Nucleus accumbens (tissue), 56 donors: ENCODE results near the gene MED15.

Source experiments
- DNase-seq, 56 donors: peaks; one replicate each; lab custom pipeline; 2025; lab: John Stamatoyannopoulos, UW

Gene MED15

GRCh38 chr22:20580611-20581502, 73.4 kb downstream of the MED15 start:
- no peak for DNase-seq

DNA sequence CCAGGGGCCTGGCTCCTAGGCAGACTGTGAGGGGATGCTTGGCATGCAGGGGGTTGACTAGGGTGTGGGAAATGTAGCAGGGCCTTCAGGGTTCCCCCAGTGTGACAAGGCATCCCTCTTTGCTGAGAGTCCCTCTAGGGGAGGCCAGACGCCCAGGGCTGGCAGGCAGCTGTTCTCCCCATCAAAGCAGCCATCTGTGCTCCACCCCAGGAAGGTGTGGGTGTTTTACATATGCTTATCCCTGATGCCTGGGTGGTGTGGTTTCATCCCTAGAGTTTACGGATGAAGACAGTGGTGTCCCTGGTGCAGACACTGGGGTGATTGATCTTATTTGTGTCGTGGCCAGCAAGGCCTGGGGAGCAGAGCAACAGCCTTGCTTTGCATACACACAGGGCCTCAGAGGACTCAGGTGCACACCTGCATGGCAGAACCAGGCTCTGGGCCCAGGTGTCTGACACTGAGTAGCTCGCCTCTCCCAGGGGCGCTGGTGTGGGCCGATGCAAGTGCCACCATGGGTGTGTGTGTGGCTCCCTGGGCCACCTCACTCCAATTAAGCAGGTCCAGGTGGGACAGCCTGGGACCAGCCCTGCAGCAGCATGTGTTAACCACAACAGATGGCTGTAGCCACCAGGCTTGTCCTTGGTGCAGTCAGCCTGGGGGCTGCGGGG, 74.2 kb downstream of the MED15 start:
- DNase-seq: no peak

DNA sequence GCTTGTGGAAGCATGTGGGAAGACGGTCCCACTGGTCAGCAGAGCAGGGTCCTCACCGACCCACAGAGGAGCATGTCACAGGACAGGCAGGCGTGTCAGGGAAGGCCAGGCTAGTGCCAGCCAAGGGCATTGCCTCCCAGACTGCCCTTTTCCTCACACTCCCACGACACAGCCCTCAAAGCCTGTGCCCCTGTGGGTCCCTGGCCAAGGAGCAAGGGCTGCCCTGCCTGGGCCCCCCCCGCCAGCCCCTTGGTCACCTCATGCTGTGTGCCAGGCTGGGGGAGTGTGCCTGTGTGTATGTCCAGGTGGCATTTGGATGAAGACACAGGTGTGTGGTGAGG, 74.7 kb downstream of the MED15 start:
- DNase-seq: no peak

DNA sequence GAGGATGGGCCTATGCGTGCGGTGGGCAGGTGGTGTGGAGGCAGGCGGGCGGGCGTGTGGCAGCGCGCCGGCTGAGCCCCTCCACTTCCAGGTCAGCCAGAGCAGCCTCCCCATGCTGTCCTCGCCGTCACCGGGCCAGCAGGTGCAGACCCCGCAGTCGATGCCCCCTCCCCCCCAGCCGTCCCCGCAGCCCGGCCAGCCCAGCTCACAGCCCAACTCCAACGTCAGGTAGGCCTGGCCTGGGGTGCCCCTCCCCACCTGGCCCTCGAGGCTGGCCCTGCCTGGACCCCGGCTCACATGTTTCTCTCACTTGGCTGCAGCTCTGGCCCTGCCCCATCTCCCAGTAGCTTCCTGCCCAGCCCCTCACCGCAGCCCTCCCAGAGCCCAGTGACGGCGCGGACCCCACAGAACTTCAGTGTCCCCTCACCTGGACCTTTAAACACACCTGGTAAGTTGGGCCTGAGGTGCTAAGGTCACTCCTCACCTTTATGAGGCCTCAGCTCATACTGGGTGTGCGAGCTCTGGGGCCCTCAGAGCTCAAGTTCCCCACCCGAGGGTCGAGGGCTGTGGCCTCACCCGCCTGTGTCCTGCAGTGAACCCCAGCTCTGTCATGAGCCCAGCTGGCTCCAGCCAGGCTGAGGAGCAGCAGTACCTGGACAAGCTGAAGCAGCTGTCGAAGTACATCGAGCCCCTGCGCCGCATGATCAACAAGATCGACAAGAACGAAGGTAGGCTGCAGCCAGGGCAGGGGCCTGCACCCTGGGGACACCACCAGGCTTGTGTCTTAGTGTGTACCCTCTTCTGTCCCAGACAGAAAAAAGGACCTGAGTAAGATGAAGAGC, 75.3 kb downstream of the MED15 start:
- no peak for DNase-seq

DNA sequence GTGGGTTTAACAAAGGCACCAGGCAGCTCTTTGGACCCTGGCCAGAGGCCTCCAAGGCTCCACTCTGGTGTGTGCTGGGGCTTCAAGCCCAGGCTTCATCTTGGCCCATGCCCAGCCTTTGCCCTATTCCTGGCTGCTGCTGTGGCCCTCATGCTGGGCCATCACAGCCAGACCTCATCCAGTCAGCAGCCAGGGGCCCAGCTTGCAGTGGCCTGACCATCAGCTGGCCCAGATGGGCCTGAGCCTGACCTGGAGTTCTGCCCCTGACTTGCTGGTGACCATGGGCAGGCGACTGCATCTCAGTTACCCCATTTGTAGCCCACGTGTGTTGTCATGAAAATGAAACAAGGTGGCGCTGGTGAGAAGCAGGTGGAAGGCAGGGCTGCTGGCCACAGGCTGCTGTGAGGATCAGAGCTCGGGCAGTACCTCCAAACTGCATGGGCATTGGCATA, 76.1 kb downstream of the MED15 start:
- DNase-seq: peak in 32 of 56 donors; percentile 12 to 71 (median 32)

GRCh38 chr22:20584029-20584871, 76.8 kb downstream of the MED15 start:
- DNase-seq: no peak

DNA sequence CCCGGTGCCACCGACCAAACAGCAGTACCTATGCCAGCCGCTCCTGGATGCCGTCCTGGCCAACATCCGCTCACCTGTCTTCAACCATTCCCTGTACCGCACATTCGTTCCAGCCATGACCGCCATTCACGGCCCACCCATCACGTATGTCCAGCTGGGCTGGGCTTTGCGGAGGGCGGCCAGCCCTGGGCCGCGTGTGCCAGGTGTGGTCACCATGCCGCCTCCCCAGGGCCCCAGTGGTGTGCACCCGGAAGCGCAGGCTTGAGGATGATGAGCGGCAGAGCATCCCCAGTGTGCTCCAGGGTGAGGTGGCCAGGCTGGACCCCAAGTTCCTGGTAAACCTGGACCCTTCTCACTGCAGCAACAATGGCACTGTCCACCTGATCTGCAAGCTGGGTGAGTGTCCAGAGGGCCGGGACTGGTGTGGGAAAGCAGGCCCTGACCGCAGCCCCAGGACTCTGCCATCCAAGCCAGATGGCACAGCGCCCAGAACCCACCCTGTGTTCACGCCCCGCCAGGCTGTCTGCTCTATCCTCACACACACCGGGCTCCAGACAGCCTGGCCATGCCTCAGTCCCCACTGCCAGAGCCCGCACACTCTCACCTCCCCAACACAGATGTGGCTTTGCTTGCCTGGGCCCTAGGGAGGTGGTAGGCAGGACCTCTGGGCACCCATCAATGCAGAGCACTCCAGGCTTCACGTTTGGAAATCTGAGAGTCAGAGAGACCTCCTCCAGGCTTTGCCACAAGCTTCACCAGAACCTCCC, 77.6 kb downstream of the MED15 start:
- no peak for DNase-seq

GRCh38 chr22:20585639-20586402, 78.4 kb downstream of the MED15 start:
- no peak for DNase-seq

- DNase-seq: no peak
Measured at GRCh38 chr22:20586403-20586745, 79.0 kb downstream of the MED15 start.

DNA sequence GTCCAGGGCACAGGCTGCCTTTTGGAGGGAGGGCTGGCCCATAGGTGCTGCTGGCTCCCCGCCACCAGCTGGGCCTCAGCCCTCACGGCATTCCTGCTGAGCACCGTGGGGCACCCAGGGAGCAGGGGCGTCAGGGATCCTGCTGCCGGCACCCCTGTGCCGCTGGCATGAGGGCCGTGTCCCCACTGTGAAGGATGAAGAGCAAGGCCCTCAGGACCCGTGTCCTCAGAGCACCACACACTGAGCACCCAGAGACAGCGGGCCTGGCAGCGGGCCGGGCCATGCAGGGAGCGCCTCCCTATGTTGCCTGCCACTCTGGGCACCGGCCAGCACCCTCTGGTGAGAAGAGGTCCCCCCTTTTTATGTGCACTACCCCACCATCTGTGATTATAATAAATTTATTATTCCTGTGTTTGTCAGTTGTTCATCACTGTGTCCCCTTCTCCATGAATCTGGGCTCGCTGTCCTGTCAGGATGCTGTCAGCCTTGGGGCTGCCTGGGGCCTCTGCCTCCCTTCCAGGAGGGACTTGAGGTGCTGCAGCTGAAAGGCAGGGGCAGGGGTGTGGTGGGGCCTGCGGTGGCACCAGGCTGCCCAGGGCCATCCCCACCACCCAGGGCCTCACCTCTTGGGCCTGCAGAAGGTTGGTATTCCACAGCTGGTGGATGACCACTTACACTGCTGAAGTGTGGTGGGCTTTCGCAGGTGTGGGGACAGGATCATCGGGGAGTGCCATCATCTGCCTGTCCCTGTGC, 80.0 kb downstream of the MED15 start:
- DNase-seq: no peak

GRCh38 chr22:20588092-20588842, 80.9 kb downstream of the MED15 start:
- no peak for DNase-seq

DNA sequence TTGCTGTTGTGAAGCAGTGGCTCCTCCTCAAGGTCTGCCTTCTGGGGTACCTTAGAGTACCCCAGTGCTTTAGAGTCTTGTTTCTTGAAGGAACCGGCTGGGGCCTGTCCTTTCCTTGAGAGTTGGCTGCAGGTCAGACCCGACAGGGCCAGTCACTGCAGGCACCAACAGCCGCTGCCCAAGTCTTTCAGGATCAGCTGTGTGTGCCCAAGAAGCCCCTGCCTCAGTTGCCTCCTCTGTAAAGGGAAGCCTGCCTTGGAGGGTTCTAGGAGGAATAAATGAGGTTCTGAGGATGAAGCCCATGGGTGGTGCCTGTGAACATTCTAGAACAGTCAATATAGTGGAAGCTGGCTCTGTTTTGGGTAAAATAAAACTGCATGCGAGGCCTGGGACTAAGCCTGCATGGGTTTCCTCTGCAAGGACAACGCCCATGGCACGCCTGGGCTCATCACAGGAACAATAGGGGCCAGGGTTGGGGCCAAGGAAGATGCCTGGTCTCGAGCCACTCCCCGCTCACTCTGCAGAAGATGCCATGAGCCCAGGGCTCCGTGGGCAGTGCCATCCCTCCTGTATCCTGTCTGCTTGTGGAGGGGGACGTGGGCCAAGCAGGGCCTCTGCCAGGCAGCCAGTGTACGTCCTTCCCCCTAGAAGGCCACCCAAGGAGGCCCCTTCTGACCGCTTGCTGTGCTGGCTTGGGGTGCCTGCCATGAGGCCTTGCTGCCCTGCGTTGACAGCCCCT, 81.6 kb downstream of the MED15 start:
- no peak for DNase-seq

GRCh38 chr22:20589614-20590476, 82.4 kb downstream of the MED15 start:
- no peak for DNase-seq

- DNase-seq: no peak
Measured at GRCh38 chr22:20590477-20591294, 83.3 kb downstream of the MED15 start.

DNA sequence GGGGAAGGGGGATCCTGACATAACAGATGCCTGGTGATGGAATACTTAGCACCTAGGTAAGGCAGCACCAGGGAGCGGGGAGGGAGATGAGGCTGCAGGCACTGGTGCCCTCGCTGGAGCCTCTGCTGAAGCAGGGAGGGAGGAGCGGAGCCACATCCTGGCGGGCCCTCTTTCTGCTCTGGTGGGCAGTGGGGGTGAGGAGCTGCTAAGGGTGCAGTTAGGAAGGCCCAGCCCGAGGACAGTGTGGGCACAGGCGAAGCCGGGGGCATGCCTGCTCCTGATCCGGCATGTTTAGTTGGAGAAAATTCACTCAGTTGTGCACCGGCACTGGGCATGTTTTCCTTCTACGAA, 83.9 kb downstream of the MED15 start:
- no peak for DNase-seq
